Jurkat, Clone E6-1 (cell line): ENCODE measurements around the gene ADSL.

ENCODE experiments used
- DNase-seq: peaks from one replicate; pipeline ENCODE4 v3.0.0-alpha.2; 2011; ENCODE audit warnings: low read depth, low spot score
- H3K4me3 ChIP-seq: 2 replicates; pipeline ENCODE4 v1.5.1; 2011; ENCODE audit warnings: mild to moderate bottlenecking, low read length, control low read depth, moderate library complexity

ADSL gene

DNA sequence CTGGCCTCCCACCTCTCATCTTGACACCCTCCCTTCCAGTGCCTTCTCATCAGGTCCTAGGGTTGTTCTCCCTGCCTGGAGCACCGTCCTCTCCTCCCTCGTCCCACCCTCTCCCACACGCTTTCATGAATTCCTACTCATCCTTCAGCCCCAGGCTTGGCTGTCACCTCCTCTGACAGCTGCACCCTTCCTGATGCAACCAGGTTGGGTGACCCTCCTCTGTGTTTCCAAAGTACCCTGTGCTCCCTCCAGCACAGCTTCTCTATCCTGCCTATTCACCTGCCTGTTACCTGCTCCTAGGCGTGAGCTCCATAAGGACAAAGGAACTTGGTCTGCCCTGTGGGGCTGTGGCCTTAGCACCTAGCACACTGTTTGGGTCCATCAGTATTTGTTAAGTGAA, 82.5 kb downstream of the ADSL start:
- no peak overlapping the region for H3K4me3 ChIP-seq
- DNase-seq, result no peak

DNA sequence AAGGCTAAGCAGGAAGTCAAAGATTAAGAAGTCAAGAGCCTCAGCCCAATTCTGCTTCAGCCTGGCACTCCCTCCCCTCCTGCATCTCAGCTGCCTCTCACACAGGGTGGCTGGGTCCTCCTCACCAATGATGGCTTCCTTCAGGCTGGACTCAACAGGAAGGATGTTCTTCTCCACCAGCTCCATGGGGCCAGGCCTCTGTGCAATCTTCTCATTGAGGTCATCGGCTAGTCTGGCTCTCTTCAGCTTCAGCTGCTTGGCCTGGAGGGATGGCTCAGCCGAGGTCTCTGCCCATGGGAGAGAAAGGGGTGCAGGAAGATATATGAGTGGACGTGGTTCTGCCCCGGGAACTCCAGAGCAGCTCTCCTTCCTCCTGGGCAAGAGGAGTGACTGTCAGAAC, 83.2 kb downstream of the ADSL start:
- DNase-seq, result no peak
- no peak overlapping the region for H3K4me3 ChIP-seq

DNA sequence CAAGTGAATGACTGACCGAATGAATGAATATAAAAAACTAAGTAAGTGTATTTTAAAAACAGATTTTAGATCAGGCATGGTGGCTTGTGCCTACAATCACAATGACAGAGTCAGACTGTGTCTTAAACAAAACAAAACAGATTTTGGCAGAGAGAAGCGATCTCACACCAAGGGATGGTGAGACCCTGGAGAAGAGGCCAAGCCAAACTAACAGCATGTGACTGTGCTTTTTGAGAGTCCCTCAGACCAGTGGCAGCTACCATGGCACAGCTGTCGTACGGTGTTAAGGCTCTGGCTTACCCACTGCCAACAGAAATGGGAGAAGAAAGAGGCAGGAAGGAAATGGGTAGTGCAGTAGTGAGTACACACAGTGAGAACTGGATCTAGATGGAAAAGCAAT, 84.7 kb downstream of the ADSL start:
- no peak for DNase-seq
- H3K4me3 ChIP-seq, result no peak overlapping the region

DNA sequence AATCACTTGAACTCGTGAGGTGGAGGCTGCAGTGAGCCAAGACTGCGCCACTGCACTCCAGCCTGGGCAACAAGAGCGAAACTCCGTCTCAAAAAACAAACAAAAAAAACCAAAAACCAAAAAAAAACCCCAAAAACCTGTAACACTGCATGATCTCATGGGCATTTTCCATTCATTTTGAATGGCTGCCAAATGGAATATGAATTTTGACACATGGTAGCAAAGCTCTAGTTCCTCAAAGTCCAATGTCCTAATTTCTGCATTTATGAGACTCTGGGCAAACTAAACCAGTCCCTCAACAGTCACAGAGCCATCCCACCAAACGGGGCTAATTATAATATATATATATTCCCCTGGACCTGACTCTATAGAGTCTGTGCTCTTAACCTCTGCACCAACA, 85.9 kb downstream of the ADSL start:
- H3K4me3 ChIP-seq, result no peak overlapping the region
- no peak for DNase-seq

DNA sequence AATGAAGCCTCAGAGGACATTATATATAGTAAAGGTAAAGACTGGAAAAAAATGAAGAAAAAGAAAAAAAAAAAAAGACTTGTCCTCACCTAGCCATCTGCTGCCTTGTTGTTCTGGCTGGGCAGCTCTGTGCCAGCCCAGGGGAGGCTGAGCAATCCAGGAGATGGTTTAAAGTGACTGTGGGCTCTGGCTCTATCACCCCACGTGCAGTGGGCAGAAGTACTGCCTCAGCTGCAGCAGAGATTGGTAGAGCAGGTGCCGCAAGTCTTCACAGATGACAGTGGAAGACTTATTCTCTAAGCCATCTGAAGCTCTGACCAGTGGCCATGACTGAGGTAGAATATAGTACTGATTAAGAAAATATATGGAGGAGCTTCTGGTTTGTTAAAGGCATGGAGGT, 86.3 kb downstream of the ADSL start:
- no peak overlapping the region for H3K4me3 ChIP-seq
- no peak for DNase-seq

DNA sequence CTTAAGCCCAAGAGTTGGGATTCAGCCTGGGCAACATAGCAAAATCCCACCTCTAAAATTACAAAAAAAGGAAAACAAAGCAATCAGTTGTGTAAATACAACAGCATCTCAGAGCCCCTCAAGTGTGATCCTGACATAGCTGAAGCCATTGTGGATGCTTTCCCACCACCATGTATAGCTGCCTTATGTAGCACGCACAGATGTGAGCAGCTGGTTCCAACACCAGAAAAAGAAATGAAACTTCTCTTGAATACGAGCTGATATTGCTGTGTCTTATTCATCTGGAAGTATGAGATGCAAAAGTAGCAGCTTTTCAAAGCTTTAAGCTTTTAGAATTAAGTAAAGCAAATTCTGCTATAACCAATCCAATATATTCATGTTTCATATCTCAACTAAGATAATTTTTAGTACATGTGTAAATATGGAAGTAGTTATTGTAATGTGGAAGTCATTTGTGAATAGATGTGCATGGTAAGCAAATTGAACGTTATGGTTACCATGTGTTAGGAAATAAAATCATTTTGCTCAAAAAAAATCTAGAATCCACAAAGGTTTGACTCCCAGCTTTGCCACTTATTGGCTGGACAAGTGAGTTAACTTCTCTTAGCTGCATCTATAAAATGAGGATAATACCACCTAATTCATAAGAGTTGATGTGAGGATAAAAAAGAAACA, 87.3 kb downstream of the ADSL start:
- DNase-seq, result no peak
- no peak overlapping the region for H3K4me3 ChIP-seq

DNA sequence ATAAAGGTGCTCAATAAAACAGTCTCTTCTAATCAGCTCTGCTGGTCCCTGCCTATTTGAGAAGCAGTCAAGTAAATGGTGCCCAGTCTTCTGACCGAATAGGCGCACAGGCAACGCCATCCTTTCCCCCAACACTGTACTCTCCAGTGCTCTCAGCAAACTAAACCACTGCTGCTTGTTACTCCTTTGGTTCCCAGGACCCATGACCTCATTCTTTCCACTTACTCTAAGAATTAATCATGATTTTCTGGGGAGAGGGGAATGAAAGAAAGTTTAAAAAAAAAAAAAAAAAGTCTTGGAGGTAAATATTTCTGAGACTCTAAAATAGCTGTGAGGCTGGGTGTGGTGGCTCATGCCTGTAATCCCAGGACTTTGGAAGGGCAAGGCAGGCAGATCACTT, 87.8 kb downstream of the ADSL start:
- H3K4me3 ChIP-seq, result no peak overlapping the region
- no peak for DNase-seq

DNA sequence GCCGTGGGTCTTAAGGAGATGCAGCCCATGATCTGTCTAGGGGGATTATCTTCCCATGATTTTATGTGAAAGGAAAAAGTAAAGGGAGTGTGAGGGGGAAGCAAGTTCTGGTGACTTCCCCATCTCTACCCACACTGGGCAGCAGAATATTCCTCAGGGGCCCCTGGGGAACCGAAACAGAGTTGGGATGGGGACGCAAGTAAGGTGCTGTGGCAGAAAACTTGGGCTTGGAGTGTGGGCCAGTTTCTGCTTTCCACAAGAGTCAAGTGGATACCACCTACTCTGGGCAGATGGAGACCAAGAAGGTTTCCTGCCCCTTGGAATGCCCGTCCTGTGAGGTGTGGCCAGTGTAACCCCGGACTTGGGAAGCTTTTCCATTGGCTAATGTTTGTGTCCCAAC, 88.4 kb downstream of the ADSL start:
- no peak for DNase-seq
- no peak overlapping the region for H3K4me3 ChIP-seq

DNA sequence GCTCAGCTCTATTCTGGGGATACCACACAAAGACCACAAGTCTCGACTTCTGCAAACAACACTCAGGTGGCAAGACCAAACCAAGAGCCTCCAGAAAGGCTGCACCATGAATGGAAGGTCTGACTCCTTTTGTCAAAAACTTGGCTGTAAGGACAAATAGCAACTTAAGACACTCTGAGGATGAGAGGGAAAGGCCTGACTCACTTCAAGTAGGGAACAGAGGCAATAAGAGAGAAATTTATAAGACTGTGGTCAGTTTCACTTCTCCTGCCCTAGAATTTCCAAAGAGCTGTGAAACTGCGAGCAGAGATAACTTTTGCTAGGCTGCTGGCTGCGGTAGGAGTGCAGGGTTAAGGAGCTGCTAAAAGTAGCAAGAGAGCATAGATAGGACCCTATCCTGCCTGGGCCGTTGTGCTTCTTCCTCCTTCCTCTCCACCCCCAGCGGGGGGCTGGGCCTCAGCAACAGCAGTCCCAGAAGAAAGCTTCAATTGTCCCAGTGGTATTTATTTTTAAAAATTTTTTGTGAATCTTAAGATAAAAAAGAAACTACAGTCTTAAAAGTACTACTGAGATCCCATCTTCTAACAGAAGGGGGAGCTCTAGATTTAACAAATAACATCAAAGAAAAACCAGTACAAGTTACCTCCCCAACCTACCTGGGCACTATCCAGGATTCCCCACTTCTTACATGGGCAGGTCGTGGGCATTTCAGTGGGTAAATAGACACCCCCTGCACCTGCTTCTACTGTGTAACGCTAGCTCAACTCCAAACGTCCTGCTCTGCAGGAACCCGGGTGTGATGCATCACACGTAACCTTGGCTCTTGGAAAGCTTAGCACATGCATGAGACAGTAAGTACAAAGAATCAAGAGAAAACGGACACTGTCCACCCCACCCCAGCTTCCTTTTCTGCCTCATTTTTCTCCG, 90.5 kb downstream of the ADSL start:
- peak; percentile 74 for DNase-seq
- no peak overlapping the region for H3K4me3 ChIP-seq
